Upper lobe of left lung (tissue), 4 donors: ENCODE measurements around the gene WDR70.
"Not testable (repeated sequence)": the region's sequence is repeated elsewhere in the genome, so short reads cannot be mapped to it uniquely, and the experiment has no call there.

Experiments
- CTCF ChIP-seq, 6 experiments: fragments of 450-650 bp in 4 of 6; fragments of 200-600 bp in 2 of 6; sonication (generic) in 2 of 6; IDR thresholded peaks; one replicate each; pipeline ENCODE4 v1.5.1; 2016 to 2019; ENCODE audit warnings: antibody characterized with exemption in 6 of 6
- EP300 ChIP-seq, 4 donors: sonication (generic); formaldehyde crosslinking; IDR thresholded peaks; one replicate each; pipeline ENCODE4 v1.5.1; 2017; ENCODE audit warnings: antibody characterized with exemption in 4 of 4, control low read depth in 2 of 4
- POLR2A ChIP-seq, 4 donors: fragments of 450-650 bp; IDR thresholded peaks; one replicate each; pipeline ENCODE4 v1.5.1; 2016 to 2017; ENCODE audit warnings: antibody characterized with exemption in 4 of 4, mild to moderate bottlenecking in 2 of 4
- POLR2AphosphoS5 ChIP-seq, 2 donors: sonication (generic); formaldehyde crosslinking; IDR thresholded peaks; one replicate each; pipeline ENCODE4 v1.5.1; 2017; ENCODE audit warnings: antibody characterized with exemption in 2 of 2

GRCh38 chr5:37654566-37654965, 275.4 kb downstream of the WDR70 start:
- TF ChIP-seq EP300, POLR2A, CTCF, POLR2AphosphoS5 (IDR thresholded peaks at IDR 0.05): not testable (repeated sequence)
